Left renal cortex interstitium (tissue), 4 donors: Measurements from ENCODE around the gene TFEC. TPM values are rescaled to one million over a fixed set of nuclear protein-coding genes. Genes with fewer than 3 reads are reported as not detected.
A peak's percentile ranks its signal among the peaks of the same experiment; 100 is the strongest.
"Not testable (repeated sequence)": the region's sequence is repeated elsewhere in the genome, so short reads cannot be mapped to it uniquely, and the experiment has no call there.

Source experiments
- DNase-seq, 4 donors: peaks; one replicate each; pipeline ENCODE4 v3.0.0-alpha.2; 2013; ENCODE audit warnings: low read depth in 4 of 4, low spot score in 2 of 4, missing footprints in 1 of 4
- polyA plus RNA-seq, 4 donors: library from polyadenylated mRNA; unstranded; fragments of 120-200 nt; gene quantifications; one replicate each; pipeline ENCODE4 v1.2.1, GENCODE V29; 2013; ENCODE audit not compliant: insufficient read length in 4 of 4

Gene TFEC
- polyA plus RNA-seq, 4 donors: 23.1 to 31.2 (median 28.1) TPM

DNA sequence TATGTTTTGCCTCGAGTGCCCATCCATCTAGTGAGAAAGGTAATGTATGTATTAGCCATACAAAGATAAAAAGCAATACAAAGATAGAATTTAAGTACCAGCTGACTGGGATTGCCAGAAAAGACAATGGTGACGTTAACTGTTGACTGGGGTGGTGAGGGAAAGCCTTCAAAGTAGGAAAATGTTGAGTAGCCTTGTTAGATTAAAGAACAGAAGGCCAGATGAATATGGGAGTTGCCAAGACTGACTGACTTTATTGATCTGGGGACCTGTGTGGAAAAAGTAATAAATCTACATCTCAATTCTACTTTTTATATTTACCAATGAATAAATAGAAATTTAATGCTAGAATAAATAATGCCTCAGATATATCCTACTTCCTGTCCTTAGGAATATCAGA is 97.7 kb downstream of the TFEC start:
- no peak for DNase-seq

GRCh38 chr7:115930184-115930583 is 100.4 kb downstream of the TFEC start:
- not testable (repeated sequence) for DNase-seq

GRCh38 chr7:115929736-115930135 is 100.8 kb downstream of the TFEC start:
- not testable (repeated sequence) for DNase-seq

DNA sequence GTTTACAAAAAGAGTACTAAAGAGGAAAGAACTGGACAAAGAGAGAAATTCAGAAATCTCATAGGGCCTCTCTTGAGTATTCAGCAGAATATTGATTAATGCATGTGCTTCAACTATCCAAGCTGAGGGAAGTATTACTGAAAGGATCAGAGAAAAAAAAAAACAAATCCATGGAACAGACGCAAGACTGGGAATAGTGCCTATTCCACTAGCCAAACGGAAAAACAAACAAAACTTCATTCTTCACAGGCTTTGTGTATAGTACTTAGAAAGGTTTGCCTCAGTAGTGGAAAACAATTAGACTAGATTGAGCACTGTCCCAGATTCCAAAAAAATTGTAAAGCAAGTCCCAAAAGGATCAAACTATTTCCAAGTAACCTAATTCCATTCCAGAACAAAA is 106.2 kb downstream of the TFEC start:
- DNase-seq: no peak

GRCh38 chr7:115920367-115920766 is 110.2 kb downstream of the TFEC start:
- DNase-seq: no peak

DNA sequence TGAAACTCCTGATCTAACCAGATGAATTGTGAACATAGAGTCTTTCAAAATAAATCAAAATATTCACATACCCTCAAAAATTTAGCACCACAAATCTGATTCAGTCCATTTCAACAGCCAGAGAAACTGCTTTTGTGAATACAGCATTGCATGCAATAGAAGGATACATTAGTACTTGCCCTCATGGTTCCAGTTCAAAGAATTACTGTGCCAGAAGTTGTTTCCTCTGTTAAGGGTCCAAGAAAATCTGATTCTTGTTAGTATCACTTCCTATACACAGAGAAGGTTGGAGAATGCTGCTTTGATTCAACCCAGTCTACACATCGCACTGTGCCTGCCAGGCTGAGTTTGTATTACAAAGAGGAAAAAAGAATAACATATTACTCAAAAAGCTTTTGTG is 115.6 kb downstream of the TFEC start:
- DNase-seq: no peak

- DNase-seq: no peak
Measured at GRCh38 chr7:115911465-115911864, 119.1 kb downstream of the TFEC start.

GRCh38 chr7:115910541-115911164 is 119.9 kb downstream of the TFEC start:
- peak in 3 of 4 donors; percentile 8 to 45 (median 15) for DNase-seq

DNA sequence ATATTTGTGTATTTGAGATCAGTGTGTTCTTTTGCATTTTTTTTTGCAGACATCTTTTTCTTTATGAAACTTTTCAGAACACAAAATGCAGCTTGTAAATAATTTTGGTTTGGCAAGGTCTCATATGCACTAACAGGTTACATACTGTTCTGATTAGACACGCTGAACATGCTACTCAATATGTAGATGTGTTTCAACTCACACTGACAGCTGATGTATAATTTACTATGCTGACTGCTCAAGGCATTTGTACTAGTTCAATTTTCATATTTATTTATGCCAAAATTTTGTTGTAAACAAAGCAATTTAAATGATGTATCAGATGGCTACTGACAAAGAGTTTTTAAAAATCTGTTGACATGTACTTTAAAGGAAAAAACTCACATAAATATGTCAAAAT is 123.8 kb downstream of the TFEC start:
- no peak for DNase-seq

- no peak for DNase-seq
Measured at GRCh38 chr7:115889669-115889984, 140.9 kb downstream of the TFEC start.

DNA sequence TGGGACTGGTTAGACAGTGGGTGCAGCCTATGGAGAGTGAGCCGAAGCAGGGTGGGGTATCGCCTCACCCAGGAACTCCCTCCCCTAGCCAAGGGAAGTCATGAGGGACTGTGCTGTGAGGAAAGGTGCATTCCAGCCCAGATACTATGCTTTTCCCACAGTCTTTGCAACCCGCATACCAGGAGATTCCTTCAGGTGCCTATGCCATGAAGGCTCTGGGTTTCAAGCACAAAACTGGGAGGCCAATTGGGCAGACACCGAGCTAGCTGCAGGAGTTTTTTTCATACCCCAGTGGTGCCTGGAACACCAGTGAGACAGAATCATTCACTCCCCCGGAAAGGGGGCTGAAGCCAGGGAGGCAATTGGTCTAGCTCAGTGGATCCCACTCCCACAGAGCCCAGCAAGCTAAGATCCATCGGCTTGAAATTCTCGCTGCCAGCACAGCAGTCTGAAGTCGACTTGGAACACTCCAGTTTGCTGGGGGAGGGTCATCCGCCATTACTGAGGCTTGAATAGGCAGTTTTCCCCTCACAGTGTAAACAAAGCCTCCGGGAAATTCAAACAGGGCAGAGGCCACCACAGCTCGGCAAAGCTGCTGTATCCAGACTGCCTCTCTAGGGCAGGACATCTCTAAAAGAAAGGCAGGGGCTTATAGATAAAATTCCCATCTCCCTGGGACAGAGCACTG is 141.4 kb downstream of the TFEC start:
- DNase-seq: no peak

DNA sequence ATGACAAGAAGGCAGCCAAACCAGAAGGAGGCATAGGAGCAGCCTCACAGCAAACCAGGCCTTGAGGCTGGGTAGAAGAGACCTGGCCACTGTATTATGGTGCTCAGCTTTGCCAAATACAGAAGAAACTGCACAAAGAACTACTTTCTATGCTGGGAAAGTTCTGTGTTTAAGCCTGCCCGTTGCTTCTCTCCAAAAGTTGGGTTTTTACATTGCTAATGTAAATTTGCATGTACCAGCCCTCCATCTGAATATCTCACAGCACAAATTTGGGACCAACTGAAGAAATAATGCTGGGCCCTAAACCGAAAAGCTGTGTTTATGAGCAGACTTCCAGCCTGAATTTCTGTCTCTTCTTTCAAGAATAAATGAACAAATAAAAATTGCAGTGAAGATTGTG is 145.0 kb downstream of the TFEC start:
- DNase-seq: no peak

Other genes with a start within 250 kb of the TFEC start
- 10 to 100 TPM; 65.5 to 85.5 (median 79.3) TPM for gene TES, start 179.8 kb upstream of the TFEC start, polyA plus RNA-seq